Activated CD4-positive, alpha-beta T cell treated with anti-CD3 and anti-CD28 coated beads for 1 hour (primary cell): ENCODE results near the gene SMG6.
A peak's percentile ranks its signal among the peaks of the same experiment; 100 is the strongest.

Source experiments
- DNase-seq: peaks from one replicate; pipeline ENCODE4 v3.0.0-alpha.2; 2020

The SMG6 gene

DNA sequence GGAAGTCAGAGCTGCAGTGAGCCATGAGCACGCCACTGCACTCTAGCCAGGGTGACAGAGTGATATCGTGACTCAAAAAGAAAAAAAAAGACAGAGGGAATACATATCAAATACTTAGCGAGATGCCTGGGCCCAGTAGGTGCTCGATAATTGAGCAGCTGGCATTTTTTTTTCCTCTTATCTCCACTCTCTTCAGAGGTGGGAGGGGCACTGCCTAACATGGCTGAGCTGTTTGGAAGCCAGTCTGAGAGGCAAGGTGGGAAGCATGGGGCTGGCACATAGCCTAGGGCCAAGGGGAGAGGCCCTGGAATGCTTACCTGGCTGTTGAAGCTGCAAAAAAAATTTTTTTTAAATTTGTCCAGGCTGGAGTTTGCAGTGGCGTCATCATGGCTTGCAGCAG lies 210.2 kb downstream of the SMG6 start:
- no peak for DNase-seq

DNA sequence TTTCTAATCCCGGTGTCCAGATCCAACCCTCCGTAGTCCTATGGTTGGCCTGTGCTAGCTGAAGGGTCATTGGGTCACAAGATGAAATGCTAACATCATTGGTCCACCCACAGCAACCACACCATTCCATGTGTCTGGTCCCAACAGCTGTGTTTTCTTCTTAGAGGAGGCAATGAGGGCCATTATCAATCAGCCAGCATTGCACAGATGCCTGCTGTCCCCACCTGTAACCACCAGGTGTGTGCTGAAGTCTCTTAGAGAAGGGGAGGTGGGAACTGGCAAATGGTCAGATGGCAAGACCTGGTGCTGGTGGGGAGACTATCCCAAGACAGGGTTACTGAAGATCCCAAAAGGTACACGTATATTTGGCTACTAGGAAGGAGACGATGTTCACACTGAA lies 211.3 kb downstream of the SMG6 start:
- no peak for DNase-seq

DNA sequence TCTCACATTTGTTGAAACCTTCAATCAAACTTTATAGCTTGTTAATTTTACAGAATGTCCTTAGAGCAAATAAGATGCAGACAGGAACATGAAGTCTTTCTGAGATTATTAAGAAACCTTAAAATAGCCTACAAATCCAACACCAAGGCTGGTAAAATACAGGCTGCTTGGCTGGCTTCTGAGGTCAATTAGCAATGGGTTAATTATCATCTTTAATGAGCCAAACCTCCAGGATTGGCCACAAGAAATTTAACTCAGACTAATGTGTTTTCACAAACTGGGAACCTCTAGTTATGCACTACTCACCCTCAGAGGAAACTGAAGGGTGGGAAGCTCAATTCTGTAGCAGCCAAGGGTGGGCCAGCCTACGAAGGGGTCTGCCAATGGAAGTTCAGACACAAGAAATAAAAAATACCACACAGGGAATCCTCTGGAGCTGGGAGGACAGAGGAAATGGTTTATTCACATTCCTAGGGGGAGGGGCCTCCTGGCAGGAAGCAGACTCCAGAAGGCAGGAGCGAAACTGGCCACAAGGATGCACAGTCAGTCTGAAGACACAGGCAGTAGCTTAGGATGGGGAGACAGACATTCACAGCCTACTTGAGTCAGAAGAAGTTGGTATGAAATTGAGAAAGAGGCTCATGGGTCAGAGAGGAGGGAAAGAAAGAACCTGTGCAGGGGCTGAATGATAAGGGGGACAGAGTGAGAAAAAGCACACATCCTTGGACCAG lies 212.6 kb downstream of the SMG6 start:
- no peak for DNase-seq

GRCh38 chr17:2090210-2090641 lies 213.4 kb downstream of the SMG6 start:
- no peak for DNase-seq

DNA sequence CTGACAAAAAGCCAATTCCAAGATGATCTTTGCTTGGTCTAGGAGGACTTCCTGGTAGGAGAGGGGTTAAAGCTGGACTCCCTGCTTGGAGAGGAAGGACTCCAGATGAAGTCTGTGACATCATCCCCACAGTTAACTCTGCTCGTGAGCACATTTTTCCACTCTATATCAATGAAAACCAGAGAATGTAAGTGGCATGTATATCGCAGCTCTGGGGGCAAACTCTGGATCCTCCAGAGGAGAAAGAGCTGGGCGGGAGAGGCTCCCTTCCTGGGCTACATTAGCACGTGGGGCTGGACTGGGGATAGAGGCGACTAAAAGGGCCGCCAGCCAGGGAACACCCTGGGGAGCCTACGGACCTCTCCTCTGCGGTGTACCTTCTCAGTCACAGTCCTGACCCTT lies 214.6 kb downstream of the SMG6 start:
- DNase-seq: no peak

GRCh38 chr17:2087597-2088211 lies 215.9 kb downstream of the SMG6 start:
- peak; percentile 12 for DNase-seq

DNA sequence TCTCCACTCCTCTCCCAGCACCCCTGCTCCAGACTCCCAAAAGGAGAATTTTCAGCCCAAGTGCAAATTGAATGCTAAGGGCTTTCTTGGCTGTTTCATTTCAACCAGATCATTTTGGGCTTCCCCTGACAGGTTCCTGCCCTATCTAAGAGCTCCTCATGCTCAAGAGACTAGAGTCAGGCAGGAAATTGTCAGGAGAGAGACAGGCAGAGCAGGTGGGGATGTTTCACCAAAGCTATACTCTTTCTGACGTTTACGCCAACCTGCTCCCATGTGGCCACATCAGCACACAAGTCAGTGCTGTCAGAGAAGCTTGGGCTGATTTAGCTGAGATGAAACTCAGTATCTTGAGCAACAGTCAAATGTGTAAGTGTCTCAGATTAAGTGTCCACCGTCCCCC lies 217.3 kb downstream of the SMG6 start:
- DNase-seq: no peak

- DNase-seq: no peak
Measured at GRCh38 chr17:2085648-2085949, 218.0 kb downstream of the SMG6 start.

- DNase-seq: no peak
Measured at GRCh38 chr17:2084766-2085647, 218.6 kb downstream of the SMG6 start.

DNA sequence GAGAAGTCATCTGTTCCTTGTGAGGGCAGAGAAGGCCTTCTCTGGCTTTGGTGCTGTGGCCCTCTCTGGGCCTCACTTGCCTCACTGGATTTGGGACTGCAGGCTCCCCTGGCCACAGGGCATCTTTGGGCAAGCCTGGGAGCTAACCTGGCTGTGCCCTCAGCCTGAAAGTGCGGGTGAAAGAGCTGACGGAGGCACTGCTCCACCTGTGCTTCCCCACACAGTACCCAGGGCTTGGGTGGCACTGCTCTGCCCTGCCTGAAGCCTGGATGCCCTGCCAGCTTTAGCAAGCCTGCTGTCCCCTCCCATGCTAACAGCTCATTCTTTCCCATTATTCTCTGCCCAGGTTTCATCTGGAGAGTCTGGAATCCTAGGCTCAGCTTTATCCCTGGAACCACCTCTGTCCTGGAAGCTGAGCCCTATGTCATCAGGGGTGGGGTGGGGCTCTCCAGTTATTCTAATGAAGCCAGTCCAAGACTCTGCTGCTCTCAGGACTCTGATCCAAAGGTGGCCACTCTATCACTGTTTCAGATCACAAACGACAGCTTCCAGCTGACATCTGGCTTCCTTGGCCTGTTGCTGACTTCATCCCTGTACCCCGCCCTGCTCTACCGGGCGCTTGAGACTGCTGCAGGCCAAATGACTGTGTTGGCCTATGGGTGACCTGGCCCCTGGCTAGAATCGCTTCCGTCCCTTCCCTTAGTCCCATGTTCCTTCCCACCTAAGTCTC lies 219.4 kb downstream of the SMG6 start:
- DNase-seq: no peak

- no peak for DNase-seq
Measured at GRCh38 chr17:2083613-2084035, 220.0 kb downstream of the SMG6 start.

GRCh38 chr17:2082003-2082781 lies 221.4 kb downstream of the SMG6 start:
- no peak for DNase-seq

- no peak for DNase-seq
Measured at GRCh38 chr17:2081564-2081963, 222.0 kb downstream of the SMG6 start.

- no peak for DNase-seq
Measured at GRCh38 chr17:2077040-2077439, 226.5 kb downstream of the SMG6 start.

DNA sequence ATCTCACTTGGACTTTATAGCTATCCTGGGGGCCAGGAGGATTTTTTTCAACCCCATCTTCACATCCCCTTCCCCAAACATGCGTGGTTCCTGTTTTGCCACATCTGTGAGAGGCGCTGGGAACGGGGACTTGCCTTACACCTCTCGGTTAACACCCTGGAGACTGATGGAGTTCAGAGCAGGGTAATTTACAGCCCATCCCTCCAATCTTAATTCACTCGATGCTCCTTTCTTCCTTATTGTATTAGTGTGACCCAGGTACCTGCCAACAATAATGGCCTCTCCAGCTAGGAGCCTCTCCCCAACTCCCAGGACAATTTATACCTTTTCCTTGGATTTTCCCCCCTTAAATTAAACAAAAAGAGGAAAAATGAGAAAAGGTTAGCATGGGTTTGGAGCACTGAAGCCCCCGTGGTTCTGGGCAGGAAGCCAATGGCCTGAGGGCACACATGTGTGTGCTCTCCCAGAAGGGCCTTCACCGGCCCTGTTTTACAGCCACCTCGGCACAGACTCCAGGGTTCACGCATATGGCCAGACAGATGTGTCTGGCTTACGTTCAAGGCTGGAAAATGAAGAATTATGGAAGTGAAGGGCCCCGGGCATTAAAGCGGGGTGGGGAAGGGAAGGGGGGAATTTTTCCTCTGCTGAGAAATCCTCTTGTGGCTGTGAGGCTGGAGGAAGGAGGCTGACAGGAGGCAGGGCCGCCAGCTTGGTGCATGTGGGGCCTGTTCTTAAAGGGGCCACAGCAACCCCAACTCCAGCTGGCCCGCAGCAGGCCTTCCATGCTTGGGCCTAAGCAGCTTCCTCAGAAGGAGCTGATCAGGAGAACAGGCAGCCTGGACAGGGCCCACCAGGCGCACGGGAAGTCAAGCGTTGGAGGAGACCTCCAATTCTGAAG lies 227.2 kb downstream of the SMG6 start:
- DNase-seq: no peak

DNA sequence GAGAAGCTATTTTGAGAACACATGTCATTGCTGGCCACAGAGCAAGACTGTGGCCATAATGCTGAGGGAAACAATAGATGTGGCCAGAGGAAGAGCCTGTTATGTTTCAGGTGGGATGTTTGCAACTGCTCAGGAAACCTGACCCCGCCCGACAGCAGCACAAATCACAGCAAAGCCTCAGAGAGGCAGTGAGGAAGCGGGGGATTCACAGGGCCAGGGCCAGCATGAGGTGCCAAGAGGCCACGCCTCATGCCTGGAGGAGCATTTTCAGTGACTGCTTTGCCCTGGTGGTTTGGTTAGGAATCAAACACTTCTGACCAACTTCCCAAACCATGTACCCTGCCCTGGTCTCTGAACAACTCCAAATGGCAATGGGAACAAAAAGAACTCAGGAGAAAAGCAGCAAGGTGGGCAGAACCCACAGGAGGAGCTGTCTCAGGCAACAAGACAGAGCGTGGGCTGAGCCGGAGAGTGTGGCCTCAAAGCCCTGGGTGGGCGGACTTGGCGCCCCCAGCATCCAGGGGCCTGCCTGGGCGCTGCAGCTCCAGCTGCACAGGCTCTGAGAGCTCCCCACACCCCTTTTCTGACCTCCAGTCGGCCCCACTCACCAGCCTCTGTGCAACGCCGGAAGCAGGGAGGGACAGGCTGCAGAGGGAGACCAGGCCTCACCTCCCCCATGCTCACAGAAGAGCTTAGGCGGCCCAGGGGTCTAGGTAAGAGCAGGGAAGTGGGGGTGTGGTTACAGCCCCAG lies 228.1 kb downstream of the SMG6 start:
- no peak for DNase-seq

DNA sequence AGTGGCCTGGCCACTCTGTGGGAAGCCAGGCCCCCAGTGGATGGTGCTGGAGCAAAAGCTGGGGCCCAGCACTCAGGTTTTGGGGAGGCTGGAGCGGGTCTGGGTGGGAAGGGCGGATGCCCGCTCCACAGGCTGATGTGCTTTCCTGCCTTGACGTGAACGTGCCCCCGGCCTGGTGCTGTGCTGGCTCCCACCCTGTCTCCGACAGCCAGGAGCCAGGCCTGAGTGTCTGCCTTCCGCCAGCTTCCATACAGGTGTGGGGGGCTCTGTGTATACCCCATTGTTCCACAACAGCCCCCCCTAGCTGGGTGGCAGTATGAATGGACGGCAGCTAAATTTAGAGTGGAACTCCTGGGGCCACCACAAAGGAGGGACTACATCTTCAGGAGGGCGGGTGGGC lies 228.7 kb downstream of the SMG6 start:
- no peak for DNase-seq

DNA sequence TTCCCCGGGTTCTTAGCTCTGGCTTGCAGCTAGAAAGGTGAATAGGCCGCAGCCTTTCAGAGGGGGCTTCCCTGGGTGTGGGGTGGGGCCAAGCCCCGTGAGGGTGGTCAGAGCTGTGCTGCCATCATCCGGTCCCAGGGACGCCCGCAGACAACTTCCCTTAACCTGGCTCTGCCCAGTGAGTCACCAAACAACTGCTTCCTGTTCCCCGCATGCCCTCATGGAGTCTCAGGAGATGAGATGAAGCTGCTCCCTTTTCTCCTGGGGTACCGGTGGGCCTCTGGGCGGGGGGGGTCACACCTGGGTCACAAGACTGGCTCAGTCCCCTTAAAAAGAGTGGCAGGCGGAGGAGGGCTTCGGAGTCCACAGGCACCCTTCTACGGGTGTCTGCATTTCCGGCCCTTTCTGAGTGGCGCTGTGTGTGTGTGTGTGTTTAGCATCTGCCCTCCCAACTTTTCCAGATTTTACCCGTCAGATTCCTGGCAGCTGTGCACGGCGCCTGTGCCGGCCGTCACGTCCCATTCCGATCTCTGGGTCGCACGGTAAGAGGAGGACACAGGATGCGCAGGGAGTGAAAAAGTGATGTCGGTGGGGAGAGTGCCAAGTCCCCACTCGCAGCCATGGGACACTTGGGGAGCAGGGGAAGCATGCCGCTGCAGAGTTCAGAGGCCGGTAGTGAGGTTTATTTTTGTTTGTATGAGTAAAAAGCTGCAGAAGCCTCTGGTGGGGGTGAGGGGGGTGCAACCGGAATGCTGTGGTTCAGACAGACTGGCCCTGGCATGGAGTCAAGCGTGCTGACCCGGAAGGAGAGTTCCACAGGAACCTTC lies 231.9 kb downstream of the SMG6 start:
- no peak for DNase-seq

DNA sequence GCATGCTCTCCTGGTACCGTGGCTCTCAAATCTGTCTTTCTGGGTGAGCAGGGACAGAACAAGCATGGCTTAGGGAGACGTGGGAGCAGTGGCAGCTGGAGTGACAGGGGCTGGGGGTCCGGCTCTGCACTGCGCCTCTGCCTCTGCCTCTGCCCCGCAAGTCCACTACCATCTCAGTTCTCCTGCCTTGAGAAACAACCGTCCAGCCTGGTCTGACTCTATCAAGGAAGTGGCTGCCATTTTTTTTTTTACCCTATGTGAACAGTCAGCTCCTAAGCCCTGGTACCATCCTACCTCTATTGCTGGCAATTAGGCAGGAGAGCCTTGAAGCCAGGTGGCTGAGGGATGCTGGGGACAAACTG lies 232.6 kb downstream of the SMG6 start:
- no peak for DNase-seq
